GM23338 (cell line): ENCODE data around the gene RNF112.

Source experiments
- CREB1 ChIP-seq: fragments of 250-450 bp; sonication (Bioruptor Pico); IDR thresholded peaks from 2 replicates; pipeline ENCODE4 v1.5.0; 2020; ENCODE audit warnings: low read depth, mild to moderate bottlenecking, moderate library complexity
- EZH2 ChIP-seq: fragments of 200-600 bp; sonication (generic); IDR thresholded peaks from one replicate; pipeline ENCODE4 v1.8.0; 2017; ENCODE audit warnings: antibody characterized with exemption, mild to moderate bottlenecking, low read depth; ENCODE audit not compliant: unreplicated experiment
- EZH2phosphoT487 ChIP-seq: fragments of 200-600 bp; sonication (generic); IDR thresholded peaks from one replicate; pipeline ENCODE4 v1.8.1; 2018; ENCODE audit warnings: antibody characterized with exemption; ENCODE audit not compliant: unreplicated experiment
- JUNB ChIP-seq: IDR thresholded peaks from one replicate; pipeline ENCODE4 v1.6.1; 2016; ENCODE audit warnings: antibody characterized with exemption; ENCODE audit not compliant: unreplicated experiment
- NANOG ChIP-seq: IDR thresholded peaks from 2 replicates; pipeline ENCODE4 v1.6.1; 2016; ENCODE audit warnings: antibody characterized with exemption, borderline replicate concordance
- POLR2AphosphoS5 ChIP-seq: IDR thresholded peaks from 2 replicates; pipeline ENCODE4 v1.6.1; 2016; ENCODE audit warnings: antibody characterized with exemption, low read depth
- ZNF331 ChIP-seq: fragments of 250-450 bp; sonication (Bioruptor Pico); IDR thresholded peaks from 2 replicates; pipeline ENCODE4 v1.5.0; 2020; ENCODE audit warnings: low read depth, mild to moderate bottlenecking, moderate library complexity
- ZNF462 ChIP-seq: fragments of 250-450 bp; sonication (Bioruptor Pico); IDR thresholded peaks from 2 replicates; pipeline ENCODE4 v1.5.0; 2020; ENCODE audit warnings: mild to moderate bottlenecking, moderate library complexity
- TF ChIP-seq, protein P1 (sequence below), 2 experiments: fragments of 200-600 bp in 1 of 2; sonication (generic) in 1 of 2; conservative IDR thresholded peaks; 2 replicates each; pipeline versions ENCODE4 v1.5.1 to v1.6.1; 2016 to 2017; ENCODE audit warnings: antibody characterized with exemption in 2 of 2, low read depth in 2 of 2, mild to moderate bottlenecking in 2 of 2, moderate library complexity in 1 of 2
- TF ChIP-seq, protein P2 (sequence below): IDR thresholded peaks from one replicate; pipeline ENCODE4 v1.6.1; 2018; ENCODE audit warnings: antibody characterized with exemption; ENCODE audit not compliant: unreplicated experiment
- TF ChIP-seq, protein P3 (sequence below): IDR thresholded peaks from 2 replicates; pipeline ENCODE4 v1.6.1; 2016; ENCODE audit warnings: antibody characterized with exemption

- no peak for TF ChIP-seq POLR2AphosphoS5
- TF ChIP-seq EZH2: no peak
- TF ChIP-seq, protein P1, sequence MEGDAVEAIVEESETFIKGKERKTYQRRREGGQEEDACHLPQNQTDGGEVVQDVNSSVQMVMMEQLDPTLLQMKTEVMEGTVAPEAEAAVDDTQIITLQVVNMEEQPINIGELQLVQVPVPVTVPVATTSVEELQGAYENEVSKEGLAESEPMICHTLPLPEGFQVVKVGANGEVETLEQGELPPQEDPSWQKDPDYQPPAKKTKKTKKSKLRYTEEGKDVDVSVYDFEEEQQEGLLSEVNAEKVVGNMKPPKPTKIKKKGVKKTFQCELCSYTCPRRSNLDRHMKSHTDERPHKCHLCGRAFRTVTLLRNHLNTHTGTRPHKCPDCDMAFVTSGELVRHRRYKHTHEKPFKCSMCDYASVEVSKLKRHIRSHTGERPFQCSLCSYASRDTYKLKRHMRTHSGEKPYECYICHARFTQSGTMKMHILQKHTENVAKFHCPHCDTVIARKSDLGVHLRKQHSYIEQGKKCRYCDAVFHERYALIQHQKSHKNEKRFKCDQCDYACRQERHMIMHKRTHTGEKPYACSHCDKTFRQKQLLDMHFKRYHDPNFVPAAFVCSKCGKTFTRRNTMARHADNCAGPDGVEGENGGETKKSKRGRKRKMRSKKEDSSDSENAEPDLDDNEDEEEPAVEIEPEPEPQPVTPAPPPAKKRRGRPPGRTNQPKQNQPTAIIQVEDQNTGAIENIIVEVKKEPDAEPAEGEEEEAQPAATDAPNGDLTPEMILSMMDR (conservative IDR thresholded peaks at IDR 0.05; ENCODE audit: low read depth in 2 of 2): no peak
- TF ChIP-seq, protein P2, sequence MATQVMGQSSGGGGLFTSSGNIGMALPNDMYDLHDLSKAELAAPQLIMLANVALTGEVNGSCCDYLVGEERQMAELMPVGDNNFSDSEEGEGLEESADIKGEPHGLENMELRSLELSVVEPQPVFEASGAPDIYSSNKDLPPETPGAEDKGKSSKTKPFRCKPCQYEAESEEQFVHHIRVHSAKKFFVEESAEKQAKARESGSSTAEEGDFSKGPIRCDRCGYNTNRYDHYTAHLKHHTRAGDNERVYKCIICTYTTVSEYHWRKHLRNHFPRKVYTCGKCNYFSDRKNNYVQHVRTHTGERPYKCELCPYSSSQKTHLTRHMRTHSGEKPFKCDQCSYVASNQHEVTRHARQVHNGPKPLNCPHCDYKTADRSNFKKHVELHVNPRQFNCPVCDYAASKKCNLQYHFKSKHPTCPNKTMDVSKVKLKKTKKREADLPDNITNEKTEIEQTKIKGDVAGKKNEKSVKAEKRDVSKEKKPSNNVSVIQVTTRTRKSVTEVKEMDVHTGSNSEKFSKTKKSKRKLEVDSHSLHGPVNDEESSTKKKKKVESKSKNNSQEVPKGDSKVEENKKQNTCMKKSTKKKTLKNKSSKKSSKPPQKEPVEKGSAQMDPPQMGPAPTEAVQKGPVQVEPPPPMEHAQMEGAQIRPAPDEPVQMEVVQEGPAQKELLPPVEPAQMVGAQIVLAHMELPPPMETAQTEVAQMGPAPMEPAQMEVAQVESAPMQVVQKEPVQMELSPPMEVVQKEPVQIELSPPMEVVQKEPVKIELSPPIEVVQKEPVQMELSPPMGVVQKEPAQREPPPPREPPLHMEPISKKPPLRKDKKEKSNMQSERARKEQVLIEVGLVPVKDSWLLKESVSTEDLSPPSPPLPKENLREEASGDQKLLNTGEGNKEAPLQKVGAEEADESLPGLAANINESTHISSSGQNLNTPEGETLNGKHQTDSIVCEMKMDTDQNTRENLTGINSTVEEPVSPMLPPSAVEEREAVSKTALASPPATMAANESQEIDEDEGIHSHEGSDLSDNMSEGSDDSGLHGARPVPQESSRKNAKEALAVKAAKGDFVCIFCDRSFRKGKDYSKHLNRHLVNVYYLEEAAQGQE: no peak
- no peak for TF ChIP-seq EZH2phosphoT487
- TF ChIP-seq NANOG: no peak
- TF ChIP-seq ZNF331 (CRISPR knock-in tag): no peak
- TF ChIP-seq CREB1: no peak
- TF ChIP-seq JUNB: no peak
- TF ChIP-seq, protein P3, sequence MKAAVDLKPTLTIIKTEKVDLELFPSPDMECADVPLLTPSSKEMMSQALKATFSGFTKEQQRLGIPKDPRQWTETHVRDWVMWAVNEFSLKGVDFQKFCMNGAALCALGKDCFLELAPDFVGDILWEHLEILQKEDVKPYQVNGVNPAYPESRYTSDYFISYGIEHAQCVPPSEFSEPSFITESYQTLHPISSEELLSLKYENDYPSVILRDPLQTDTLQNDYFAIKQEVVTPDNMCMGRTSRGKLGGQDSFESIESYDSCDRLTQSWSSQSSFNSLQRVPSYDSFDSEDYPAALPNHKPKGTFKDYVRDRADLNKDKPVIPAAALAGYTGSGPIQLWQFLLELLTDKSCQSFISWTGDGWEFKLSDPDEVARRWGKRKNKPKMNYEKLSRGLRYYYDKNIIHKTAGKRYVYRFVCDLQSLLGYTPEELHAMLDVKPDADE: no peak
- TF ChIP-seq ZNF462 (CRISPR knock-in tag): no peak
Observed at GRCh38 chr17:19449656-19450055, 38.6 kb downstream of the RNF112 start.
